ENCODE data around the gene STK16. TPM values are rescaled to one million over a fixed set of nuclear protein-coding genes. Genes with fewer than 3 reads are reported as not detected.

The STK16 gene
- total RNA-seq, 2 experiments from 2014 or later = 11.2 to 14.1 TPM

GRCh38 chr2:219272356-219272755 lies 27.1 kb downstream of the STK16 start:
- CTCF ChIA-PET = no interaction called here
- H3K36me3 ChIP-seq (ENCODE audit: insufficient read depth, low read length) = no peaks in the 10 kb centered on the region
- peaks cover 2% of the 10 kb centered on the region for H3K4me1 ChIP-seq (ENCODE audit: insufficient read depth, low read length)
- intact Hi-C loops (cut with DNase I, micrococcal nuclease) = no loop called here
- no peak for TF ChIP-seq CTCF (IDR thresholded peaks at IDR 0.05)
- H3K27ac ChIP-seq (ENCODE audit: low read depth in 1 of 2, low read length in 2 of 2) = no peak overlapping the region
- POLR2A ChIA-PET = interaction anchor here (2.1 kb wide), 1 partner anchor 19 kb away, joined by 7 read pairs; the partner anchor contains the start of genes TUBA4A and TUBA4B
- DNase-seq = no peak
- no peak overlapping the region for H3K4me3 ChIP-seq (ENCODE audit: low read length)
- ATAC-seq (ENCODE audit: poor library complexity) = no peak
- peaks cover 0 to 2% of the 10 kb centered on the region in 2 experiments for H3K27me3 ChIP-seq (ENCODE audit: control insufficient read depth in 1 of 2, insufficient read depth in 2 of 2, low read length in 2 of 2)
- H3K9me3 Mint-ChIP-seq = no peaks in the 10 kb centered on the region
- no peak overlapping the region for H3K27ac Mint-ChIP-seq
- H3K4me1 Mint-ChIP-seq (ENCODE audit: low read depth) = peaks cover 2% of the 10 kb centered on the region
- no peaks in the 10 kb centered on the region for H3K27me3 Mint-ChIP-seq
- no peak overlapping the region for H3K4me3 Mint-ChIP-seq
- no peaks in the 10 kb centered on the region for H3K9me3 ChIP-seq (ENCODE audit: control insufficient read depth in 1 of 2, insufficient read depth in 1 of 2, low read length in 2 of 2)
- no peaks in the 10 kb centered on the region for H3K36me3 Mint-ChIP-seq (ENCODE audit: low read depth)

GRCh38 chr2:219272995-219273394 lies 27.7 kb downstream of the STK16 start:
- H3K36me3 ChIP-seq (ENCODE audit: insufficient read depth, low read length) = no peaks in the 10 kb centered on the region
- no peak for ATAC-seq (ENCODE audit: poor library complexity)
- intact Hi-C loops (cut with DNase I, micrococcal nuclease) = no loop called here

GRCh38 chr2:219273937-219274336 lies 28.7 kb downstream of the STK16 start:
- Histone ChIP-seq H3K27me3 (ENCODE audit: control insufficient read depth in 1 of 2, insufficient read depth in 2 of 2, low read length in 2 of 2) (peaks cover 0 to 2% of the 10 kb centered on the region in 2 experiments), H3K27ac (ENCODE audit: low read depth in 1 of 2, low read length in 2 of 2) (no peak overlapping the region), H3K4me3 (ENCODE audit: low read length) (no peak overlapping the region), H3K4me1 (ENCODE audit: insufficient read depth, low read length) (peaks cover 17% of the 10 kb centered on the region), H3K9me3 (ENCODE audit: control insufficient read depth in 1 of 2, insufficient read depth in 1 of 2, low read length in 2 of 2) (no peaks in the 10 kb centered on the region), H3K36me3 (ENCODE audit: insufficient read depth, low read length) (no peaks in the 10 kb centered on the region)
- intact Hi-C loops (cut with DNase I, micrococcal nuclease) = no loop called here
- Mint-ChIP-seq H3K36me3 (ENCODE audit: low read depth) (no peaks in the 10 kb centered on the region), H3K27ac (no peak overlapping the region), H3K4me3 (no peak overlapping the region), H3K27me3 (no peaks in the 10 kb centered on the region), H3K4me1 (ENCODE audit: low read depth) (peaks cover 18% of the 10 kb centered on the region), H3K9me3 (no peaks in the 10 kb centered on the region)
- POLR2A ChIA-PET = interaction anchor here (0.8 to 2.1 kb wide), 2 partner anchors 19 to 21 kb away, joined by 3 to 7 read pairs; partner anchors contain the start of genes TUBA4A and TUBA4B
- DNase-seq = no peak
- CTCF ChIA-PET = interaction anchor here (1.2 to 2.1 kb wide), 2 partner anchors 19 to 21 kb away, joined by 3 to 15 read pairs; no protein-coding TSS in a partner anchor
- no peak for TF ChIP-seq CTCF (IDR thresholded peaks at IDR 0.05)
- no peak for ATAC-seq (ENCODE audit: poor library complexity)

More at GRCh38 chr2:219272995-219273394, 27.7 kb downstream of the STK16 start:
- Histone ChIP-seq H3K27me3 (ENCODE audit: control insufficient read depth in 1 of 2, insufficient read depth in 2 of 2, low read length in 2 of 2) (peaks cover 0 to 2% of the 10 kb centered on the region in 2 experiments), H3K4me3 (ENCODE audit: low read length) (no peak overlapping the region), H3K4me1 (ENCODE audit: insufficient read depth, low read length) (peaks cover 8% of the 10 kb centered on the region), H3K9me3 (ENCODE audit: control insufficient read depth in 1 of 2, insufficient read depth in 1 of 2, low read length in 2 of 2) (no peaks in the 10 kb centered on the region), H3K27ac (ENCODE audit: low read depth in 1 of 2, low read length in 2 of 2) (no peak overlapping the region)
- POLR2A ChIA-PET = interaction anchor here (2.1 kb wide), 1 partner anchor 20 kb away, joined by 7 read pairs; the partner anchor contains the start of genes TUBA4A and TUBA4B
- Mint-ChIP-seq H3K27ac (no peak overlapping the region), H3K4me3 (no peak overlapping the region), H3K4me1 (ENCODE audit: low read depth) (peaks cover 9% of the 10 kb centered on the region), H3K9me3 (no peaks in the 10 kb centered on the region), H3K36me3 (ENCODE audit: low read depth) (no peaks in the 10 kb centered on the region), H3K27me3 (no peaks in the 10 kb centered on the region)
- CTCF ChIA-PET = interaction anchor here (2.1 kb wide), 1 partner anchor 22 kb away, joined by 15 read pairs; no protein-coding TSS in a partner anchor
- no peak for DNase-seq
- no peak for TF ChIP-seq CTCF (IDR thresholded peaks at IDR 0.05)
